GM10266 (cell line): Measurements from ENCODE around the gene GALNT11.

Source experiments
- DNase-seq: peaks from one replicate; pipeline ENCODE4 v3.0.0; 2012; ENCODE audit errors: extremely low spot score
- CTCF ChIP-seq: IDR thresholded peaks from 2 replicates; pipeline ENCODE4 v1.5.1; 2012; ENCODE audit warnings: mild to moderate bottlenecking, low read depth; ENCODE audit not compliant: control insufficient read depth, insufficient read depth; ENCODE audit errors: missing control alignments

The GALNT11 gene

GRCh38 chr7:152117356-152117755 lies 91.9 kb downstream of the GALNT11 start:
- DNase-seq: no peak
- no peak for TF ChIP-seq CTCF

- DNase-seq: no peak
- TF ChIP-seq CTCF: no peak
These were observed 94.7 kb downstream of the GALNT11 start for GRCh38 chr7:152120210-152120609.

GRCh38 chr7:152120776-152121175 lies 95.3 kb downstream of the GALNT11 start:
- TF ChIP-seq CTCF: no peak
- DNase-seq: no peak

GRCh38 chr7:152121432-152121831 lies 96.0 kb downstream of the GALNT11 start:
- no peak for TF ChIP-seq CTCF
- no peak for DNase-seq

- TF ChIP-seq CTCF: no peak
- no peak for DNase-seq
These were observed 97.1 kb downstream of the GALNT11 start for GRCh38 chr7:152122540-152122939.

GRCh38 chr7:152126741-152127140 lies 101.3 kb downstream of the GALNT11 start:
- no peak for DNase-seq
- TF ChIP-seq CTCF: no peak

- no peak for TF ChIP-seq CTCF
These were observed 101.8 kb downstream of the GALNT11 start for GRCh38 chr7:152127229-152127628.

More at GRCh38 chr7:152127229-152127628, 101.8 kb downstream of the GALNT11 start:
- no peak for DNase-seq
